Vagina (tissue), 2 donors: ENCODE data around the gene CDC34. TPM values are rescaled to one million over a fixed set of nuclear protein-coding genes. Genes with fewer than 3 reads are reported as not detected.

Source experiments
- DNase-seq, 2 donors: peaks; one replicate each; pipeline ENCODE4 v3.0.0-alpha.2; 2017; ENCODE audit errors: extremely low spot score in 2 of 2
- H3K27ac ChIP-seq: fragments of 200-600 bp; sonication (generic); one replicate; pipeline ENCODE4 v1.5.1; 2019
- H3K27me3 ChIP-seq: fragments of 200-600 bp; sonication (generic); one replicate; pipeline ENCODE4 v1.5.1; 2019
- H3K36me3 ChIP-seq, 2 donors: fragments of 200-600 bp; sonication (generic); one replicate each; pipeline ENCODE4 v1.5.1; 2017 to 2019
- H3K4me1 ChIP-seq: fragments of 200-600 bp; sonication (generic); one replicate; pipeline ENCODE4 v1.5.1; 2019
- H3K4me3 ChIP-seq, 2 donors: fragments of 200-600 bp; sonication (generic); 1 replicate in 1 of 2; 2 replicates in 1 of 2; pipeline ENCODE4 v1.5.1; 2016 to 2019
- H3K9me3 ChIP-seq: fragments of 200-600 bp; sonication (generic); one replicate; pipeline ENCODE4 v1.5.1; 2019
- POLR2A ChIP-seq, 2 donors: fragments of 450-650 bp; IDR thresholded peaks; one replicate each; pipeline ENCODE4 v1.6.1; 2017; ENCODE audit warnings: antibody characterized with exemption in 2 of 2, mild to moderate bottlenecking in 2 of 2, moderate library complexity in 2 of 2
- POLR2AphosphoS5 ChIP-seq, 2 donors: sonication (generic); formaldehyde crosslinking; IDR thresholded peaks; one replicate each; pipeline ENCODE4 v1.9.0; 2017; ENCODE audit warnings: antibody characterized with exemption in 2 of 2, mild to moderate bottlenecking in 2 of 2, low read depth in 1 of 2; ENCODE audit not compliant: insufficient read depth in 1 of 2
- intact Hi-C: fragments of 100-400 bp; cut with DNase I; formaldehyde crosslinking; loops from one replicate; pipeline ENCODE4 v1.15.1; 2023
- total RNA-seq: library from RNA; depleted of rRNA; stranded (reverse); fragments of >200 nt; gene quantifications from one replicate; pipeline ENCODE4 v1.2.3, GENCODE V29; 2016
- TF ChIP-seq, protein P1 (sequence below), 3 experiments: fragments of 450-650 bp in 2 of 3; fragments of 200-600 bp in 1 of 3; sonication (generic) in 1 of 3; IDR thresholded peaks; one replicate each; pipeline ENCODE4 v1.5.1; 2017 to 2019; ENCODE audit warnings: antibody characterized with exemption in 3 of 3, mild to moderate bottlenecking in 2 of 3, moderate library complexity in 2 of 3

CDC34 gene
- total RNA-seq, 1 donor from 2014 or later = 62.6 TPM

DNA sequence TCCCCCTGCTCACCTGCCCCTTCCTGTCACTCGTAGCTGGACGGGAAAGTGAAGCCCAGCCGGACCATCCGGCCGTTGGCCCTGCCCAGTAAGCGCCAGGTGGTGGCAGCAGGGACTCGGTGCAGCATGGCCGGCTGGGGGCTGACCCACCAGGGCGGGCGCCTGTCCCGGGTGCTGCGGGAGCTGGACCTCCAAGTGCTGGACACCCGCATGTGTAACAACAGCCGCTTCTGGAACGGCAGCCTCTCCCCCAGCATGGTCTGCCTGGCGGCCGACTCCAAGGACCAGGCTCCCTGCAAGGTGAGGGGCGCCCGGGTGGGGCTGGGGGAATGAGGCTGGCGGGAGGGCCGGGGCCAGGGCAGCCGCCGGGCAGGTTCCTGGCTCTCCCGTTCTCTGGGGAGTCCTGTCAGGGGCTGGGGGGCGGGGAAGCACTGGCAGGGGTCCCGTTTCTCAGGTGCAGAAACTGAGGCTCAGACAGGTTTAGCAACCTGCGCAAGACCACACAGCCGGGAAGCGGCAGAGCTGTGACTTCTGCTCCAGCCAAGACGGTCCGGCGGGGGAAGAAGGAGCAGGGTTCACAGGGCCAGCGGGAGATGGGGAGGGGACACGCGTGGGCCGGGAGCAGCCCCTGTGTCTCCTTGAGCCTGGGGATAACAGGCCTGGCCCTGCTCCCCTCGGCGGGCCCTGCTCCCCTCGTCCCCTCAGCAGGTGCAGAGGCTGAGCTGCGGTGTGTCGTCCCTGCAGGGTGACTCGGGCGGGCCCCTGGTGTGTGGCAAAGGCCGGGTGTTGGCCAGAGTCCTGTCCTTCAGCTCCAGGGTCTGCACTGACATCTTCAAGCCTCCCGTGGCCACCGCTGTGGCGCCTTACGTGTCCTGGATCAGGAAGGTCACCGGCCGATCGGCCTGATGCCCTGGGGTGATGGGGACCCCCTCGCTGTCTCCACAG lies 17.6 kb downstream of the CDC34 start:
- DNase-seq = no peak
- TF ChIP-seq POLR2AphosphoS5 (IDR thresholded peaks at IDR 0.05; ENCODE audit: insufficient read depth in 1 of 2, low read depth in 1 of 2) (no peak), POLR2A (IDR thresholded peaks at IDR 0.05) (no peak)
- TF ChIP-seq, protein P1, sequence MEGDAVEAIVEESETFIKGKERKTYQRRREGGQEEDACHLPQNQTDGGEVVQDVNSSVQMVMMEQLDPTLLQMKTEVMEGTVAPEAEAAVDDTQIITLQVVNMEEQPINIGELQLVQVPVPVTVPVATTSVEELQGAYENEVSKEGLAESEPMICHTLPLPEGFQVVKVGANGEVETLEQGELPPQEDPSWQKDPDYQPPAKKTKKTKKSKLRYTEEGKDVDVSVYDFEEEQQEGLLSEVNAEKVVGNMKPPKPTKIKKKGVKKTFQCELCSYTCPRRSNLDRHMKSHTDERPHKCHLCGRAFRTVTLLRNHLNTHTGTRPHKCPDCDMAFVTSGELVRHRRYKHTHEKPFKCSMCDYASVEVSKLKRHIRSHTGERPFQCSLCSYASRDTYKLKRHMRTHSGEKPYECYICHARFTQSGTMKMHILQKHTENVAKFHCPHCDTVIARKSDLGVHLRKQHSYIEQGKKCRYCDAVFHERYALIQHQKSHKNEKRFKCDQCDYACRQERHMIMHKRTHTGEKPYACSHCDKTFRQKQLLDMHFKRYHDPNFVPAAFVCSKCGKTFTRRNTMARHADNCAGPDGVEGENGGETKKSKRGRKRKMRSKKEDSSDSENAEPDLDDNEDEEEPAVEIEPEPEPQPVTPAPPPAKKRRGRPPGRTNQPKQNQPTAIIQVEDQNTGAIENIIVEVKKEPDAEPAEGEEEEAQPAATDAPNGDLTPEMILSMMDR (IDR thresholded peaks at IDR 0.05) = no peak
- no peaks in the 10 kb centered on the region for H3K36me3 ChIP-seq
- no peaks in the 10 kb centered on the region for H3K27me3 ChIP-seq
- H3K9me3 ChIP-seq = no peaks in the 10 kb centered on the region
- no peak overlapping the region for H3K4me3 ChIP-seq
- H3K4me1 ChIP-seq = peaks cover 11% of the 10 kb centered on the region
- intact Hi-C loops = no loop called here
- H3K27ac ChIP-seq = no peak overlapping the region

DNA sequence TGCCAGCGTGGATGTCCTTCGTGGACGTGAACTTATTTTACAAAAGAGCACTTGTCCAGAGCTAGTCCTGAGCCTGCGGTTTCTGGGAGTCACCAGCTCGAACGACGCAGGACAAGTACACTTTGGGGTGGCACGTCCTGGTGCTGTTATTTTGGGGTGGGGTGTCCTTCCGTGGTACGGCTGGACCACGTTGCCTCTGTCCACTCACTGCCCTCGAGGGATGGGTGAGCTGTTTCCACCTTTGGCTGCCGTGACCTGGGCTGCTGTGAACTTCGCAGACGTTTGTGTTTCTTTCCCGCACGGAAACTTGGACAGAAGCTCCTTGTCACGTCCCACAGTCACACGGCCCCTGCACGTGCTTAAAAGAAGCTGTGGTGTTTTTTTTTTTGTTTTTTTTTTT lies 23.3 kb downstream of the CDC34 start:
- H3K4me3 ChIP-seq = no peak overlapping the region
- intact Hi-C loops = no loop called here
- no peak overlapping the region for H3K27ac ChIP-seq
- no peaks in the 10 kb centered on the region for H3K36me3 ChIP-seq
- no peak for TF ChIP-seq POLR2AphosphoS5 (IDR thresholded peaks at IDR 0.05; ENCODE audit: insufficient read depth in 1 of 2, low read depth in 1 of 2)
- TF ChIP-seq, protein P1 (IDR thresholded peaks at IDR 0.05) = no peak
- no peak for TF ChIP-seq POLR2A (IDR thresholded peaks at IDR 0.05)
- no peak for DNase-seq
- no peaks in the 10 kb centered on the region for H3K9me3 ChIP-seq
- peaks cover 28% of the 10 kb centered on the region for H3K4me1 ChIP-seq
- no peaks in the 10 kb centered on the region for H3K27me3 ChIP-seq

DNA sequence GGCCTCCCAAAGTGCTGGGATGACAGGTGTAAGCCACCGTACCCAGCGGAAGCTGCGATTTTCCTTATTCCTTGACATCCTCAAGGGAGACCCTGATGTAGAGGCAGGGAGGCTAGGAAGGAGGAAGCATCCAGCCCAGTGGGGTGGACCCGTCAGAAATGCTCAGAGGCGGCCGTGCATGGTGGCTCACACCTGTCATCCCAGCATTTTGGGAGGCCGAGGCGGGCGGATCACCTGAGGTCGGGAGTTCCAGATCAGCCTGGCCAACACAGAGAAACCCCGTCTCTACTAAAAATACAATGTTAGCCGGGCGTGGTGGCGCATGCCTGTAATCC lies 23.9 kb downstream of the CDC34 start:
- peaks cover 28% of the 10 kb centered on the region for H3K4me1 ChIP-seq
- H3K36me3 ChIP-seq = no peaks in the 10 kb centered on the region
- no peaks in the 10 kb centered on the region for H3K27me3 ChIP-seq
- H3K9me3 ChIP-seq = no peaks in the 10 kb centered on the region
- H3K4me3 ChIP-seq = no peak overlapping the region
- no peak for DNase-seq
- intact Hi-C loops = no loop called here
- no peak for TF ChIP-seq POLR2A (IDR thresholded peaks at IDR 0.05)
- TF ChIP-seq, protein P1 (IDR thresholded peaks at IDR 0.05) = no peak
- TF ChIP-seq POLR2AphosphoS5 (IDR thresholded peaks at IDR 0.05; ENCODE audit: insufficient read depth in 1 of 2, low read depth in 1 of 2) = no peak
- H3K27ac ChIP-seq = no peak overlapping the region

DNA sequence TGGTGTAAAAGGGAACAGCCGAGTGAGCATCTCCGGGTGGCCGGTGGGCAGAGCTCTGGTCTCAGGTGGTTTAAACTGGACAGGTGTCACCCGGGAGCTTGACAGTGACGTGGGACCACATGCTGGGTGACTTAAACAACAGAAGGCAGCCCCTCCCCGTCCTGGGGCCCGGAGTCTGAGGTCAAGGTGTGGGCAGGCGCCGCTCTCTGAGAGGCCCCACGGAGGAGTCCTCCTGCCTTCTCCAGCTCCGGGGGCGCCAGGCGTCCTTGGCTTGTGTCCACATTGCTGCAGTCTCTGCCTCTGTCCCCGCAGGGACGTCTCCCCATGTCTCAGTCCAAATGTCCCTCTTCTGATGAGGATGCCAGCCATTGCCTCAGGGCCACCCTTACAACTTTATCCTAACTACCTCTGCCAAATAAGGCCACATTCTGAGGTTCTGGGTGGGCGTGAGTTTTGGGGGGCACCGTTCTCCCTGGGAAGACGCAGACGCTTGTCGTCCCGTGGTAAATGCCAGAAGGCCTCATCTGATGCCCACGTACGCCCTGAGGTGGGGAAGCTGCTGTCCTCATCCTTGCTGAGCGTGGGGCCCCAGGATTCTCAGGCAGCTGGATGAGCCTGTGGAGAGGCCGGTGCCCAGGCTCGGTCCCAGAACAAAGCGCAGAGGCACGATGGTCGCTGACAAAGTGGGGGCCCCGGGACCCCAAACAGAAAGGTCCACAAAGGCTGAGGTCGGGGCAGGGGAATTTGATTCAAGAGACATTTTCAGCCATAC lies 25.2 kb downstream of the CDC34 start:
- peaks cover 19% of the 10 kb centered on the region for H3K4me1 ChIP-seq
- DNase-seq = no peak
- no peaks in the 10 kb centered on the region for H3K27me3 ChIP-seq
- no peak overlapping the region for H3K27ac ChIP-seq
- H3K9me3 ChIP-seq = no peaks in the 10 kb centered on the region
- intact Hi-C loops = no loop called here
- TF ChIP-seq, protein P1 (IDR thresholded peaks at IDR 0.05) = no peak
- TF ChIP-seq POLR2AphosphoS5 (IDR thresholded peaks at IDR 0.05; ENCODE audit: insufficient read depth in 1 of 2, low read depth in 1 of 2) = no peak
- no peak for TF ChIP-seq POLR2A (IDR thresholded peaks at IDR 0.05)
- H3K4me3 ChIP-seq = no peak overlapping the region
- H3K36me3 ChIP-seq = no peaks in the 10 kb centered on the region
